Progenitor cell of endocrine pancreas (in vitro differentiated cells): ENCODE measurements around the gene ABCA1. TPM values are rescaled to one million over a fixed set of nuclear protein-coding genes. Genes with fewer than 3 reads are reported as not detected.

Source experiments
- DNase-seq: peaks from one replicate; pipeline ENCODE4 v3.0.0; 2021; ENCODE audit warnings: low spot score; ENCODE audit not compliant: unreplicated experiment
- H3K27ac Mint-ChIP-seq: 2 replicates; pipeline ENCODE4 v1.8.0; 2021; ENCODE audit warnings: mild to moderate bottlenecking, moderate library complexity, mixed read lengths
- H3K27me3 Mint-ChIP-seq: 2 replicates; pipeline ENCODE4 v1.8.0; 2021; ENCODE audit warnings: mixed read lengths
- H3K36me3 Mint-ChIP-seq: 2 replicates; pipeline ENCODE4 v1.8.0; 2022; ENCODE audit warnings: mixed read lengths; ENCODE audit not compliant: insufficient read depth
- H3K4me1 Mint-ChIP-seq: 2 replicates; pipeline ENCODE4 v1.8.0; 2021; ENCODE audit warnings: low read depth, mixed read lengths
- H3K4me3 Mint-ChIP-seq: 2 replicates; pipeline ENCODE4 v1.8.0; 2021; ENCODE audit warnings: low read depth, mild to moderate bottlenecking, moderate library complexity, mixed read lengths
- H3K9me3 Mint-ChIP-seq: 2 replicates; pipeline ENCODE4 v1.8.0; 2021; ENCODE audit warnings: low read depth, mixed read lengths
- total RNA-seq: library from RNA; stranded (reverse); gene quantifications from 2 replicates; pipeline ENCODE4 v1.2.1, GENCODE V29; 2021
- TF ChIP-seq, protein P1 (sequence below): fragments of 200-600 bp; sonication (generic); IDR thresholded peaks from one replicate; pipeline ENCODE4 v1.5.0; 2021; ENCODE audit warnings: antibody characterized with exemption, mild to moderate bottlenecking; ENCODE audit not compliant: unreplicated experiment

Gene ABCA1
- total RNA-seq, 1 donor from 2014 or later: 41.1 TPM

DNA sequence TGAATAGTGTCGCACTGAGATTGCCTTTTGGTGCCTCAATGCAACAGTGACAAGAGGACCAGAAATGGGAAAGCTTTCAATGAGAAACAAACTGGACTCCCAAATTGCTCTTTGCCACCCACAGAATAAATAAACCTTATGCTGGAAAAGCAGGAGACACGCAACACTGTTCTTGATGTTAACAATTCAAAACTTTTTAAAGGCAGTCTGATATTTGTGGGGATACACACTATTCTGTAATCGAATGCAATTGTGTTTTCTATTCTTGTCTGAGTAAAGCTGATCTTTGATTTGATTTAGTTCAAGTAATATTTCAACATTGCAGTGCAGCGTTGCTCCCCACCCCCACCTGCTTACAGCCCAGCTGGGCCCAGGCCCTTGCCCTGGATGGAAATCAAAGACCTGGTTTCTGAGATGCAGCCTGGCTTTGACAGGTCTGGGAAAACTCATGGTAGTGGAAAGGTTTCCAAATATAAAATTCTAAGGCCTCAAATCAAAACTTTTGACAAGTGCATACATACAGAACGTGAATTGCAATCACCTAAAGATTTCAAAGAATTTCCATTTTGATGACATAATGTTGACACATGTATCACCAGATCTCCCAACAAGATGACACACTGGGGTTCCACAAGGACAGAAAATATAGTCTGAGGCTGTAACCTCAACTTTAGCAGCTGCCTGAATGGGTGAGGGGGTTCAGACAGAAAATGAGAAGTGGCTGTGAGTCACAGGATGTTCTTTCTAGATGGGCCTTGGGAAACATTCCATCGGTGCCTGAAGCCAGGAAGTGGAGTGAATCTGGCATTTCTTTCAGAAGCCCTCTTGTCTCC is 55.1 kb downstream of the ABCA1 start:
- DNase-seq: no peak
- H3K27me3 Mint-ChIP-seq: no peaks in the 10 kb centered on the region
- no peak overlapping the region for H3K4me3 Mint-ChIP-seq
- H3K4me1 Mint-ChIP-seq: peaks cover 21% of the 10 kb centered on the region
- no peaks in the 10 kb centered on the region for H3K9me3 Mint-ChIP-seq
- no peak overlapping the region for H3K27ac Mint-ChIP-seq
- H3K36me3 Mint-ChIP-seq: peaks cover 25% of the 10 kb centered on the region
- TF ChIP-seq, protein P1, sequence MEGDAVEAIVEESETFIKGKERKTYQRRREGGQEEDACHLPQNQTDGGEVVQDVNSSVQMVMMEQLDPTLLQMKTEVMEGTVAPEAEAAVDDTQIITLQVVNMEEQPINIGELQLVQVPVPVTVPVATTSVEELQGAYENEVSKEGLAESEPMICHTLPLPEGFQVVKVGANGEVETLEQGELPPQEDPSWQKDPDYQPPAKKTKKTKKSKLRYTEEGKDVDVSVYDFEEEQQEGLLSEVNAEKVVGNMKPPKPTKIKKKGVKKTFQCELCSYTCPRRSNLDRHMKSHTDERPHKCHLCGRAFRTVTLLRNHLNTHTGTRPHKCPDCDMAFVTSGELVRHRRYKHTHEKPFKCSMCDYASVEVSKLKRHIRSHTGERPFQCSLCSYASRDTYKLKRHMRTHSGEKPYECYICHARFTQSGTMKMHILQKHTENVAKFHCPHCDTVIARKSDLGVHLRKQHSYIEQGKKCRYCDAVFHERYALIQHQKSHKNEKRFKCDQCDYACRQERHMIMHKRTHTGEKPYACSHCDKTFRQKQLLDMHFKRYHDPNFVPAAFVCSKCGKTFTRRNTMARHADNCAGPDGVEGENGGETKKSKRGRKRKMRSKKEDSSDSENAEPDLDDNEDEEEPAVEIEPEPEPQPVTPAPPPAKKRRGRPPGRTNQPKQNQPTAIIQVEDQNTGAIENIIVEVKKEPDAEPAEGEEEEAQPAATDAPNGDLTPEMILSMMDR: no peak

DNA sequence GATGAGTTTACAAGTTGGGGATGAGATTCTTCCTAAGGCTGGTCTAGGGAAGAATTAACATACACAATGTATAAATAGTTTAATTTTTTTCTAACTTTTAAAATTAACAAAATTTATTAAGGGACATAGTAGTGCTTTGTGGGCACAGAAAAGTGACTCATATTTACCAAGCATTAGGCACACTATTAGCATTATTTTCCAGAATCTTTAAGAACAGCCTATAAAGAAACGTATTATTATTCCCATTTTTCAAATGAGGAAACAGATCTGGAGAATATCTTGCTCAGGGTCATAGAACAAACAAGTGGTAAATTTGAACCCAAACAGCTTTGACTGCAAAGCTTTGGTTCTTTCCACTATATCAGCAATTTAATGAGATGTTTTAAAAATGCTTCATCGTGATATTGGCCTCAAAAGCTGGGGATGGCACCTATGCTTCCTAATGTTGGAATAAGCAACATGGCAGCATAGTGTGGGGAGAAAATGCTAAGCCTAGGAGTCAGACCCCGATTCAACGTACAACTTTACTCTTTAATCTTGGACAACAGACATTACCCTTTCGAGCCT is 55.9 kb downstream of the ABCA1 start:
- no peaks in the 10 kb centered on the region for H3K27me3 Mint-ChIP-seq
- DNase-seq: no peak
- H3K9me3 Mint-ChIP-seq: no peaks in the 10 kb centered on the region
- H3K36me3 Mint-ChIP-seq: peaks cover 23% of the 10 kb centered on the region
- H3K4me1 Mint-ChIP-seq: peaks cover 21% of the 10 kb centered on the region
- no peak overlapping the region for H3K4me3 Mint-ChIP-seq
- H3K27ac Mint-ChIP-seq: no peak overlapping the region
- TF ChIP-seq, protein P1: no peak

GRCh38 chr9:104869811-104870210 is 58.1 kb downstream of the ABCA1 start:
- TF ChIP-seq, protein P1: no peak
- Mint-ChIP-seq H3K36me3 (peaks cover 17% of the 10 kb centered on the region), H3K27me3 (no peaks in the 10 kb centered on the region), H3K4me1 (peaks cover 21% of the 10 kb centered on the region), H3K9me3 (no peaks in the 10 kb centered on the region), H3K27ac (no peak overlapping the region), H3K4me3 (no peak overlapping the region)
- DNase-seq: no peak

DNA sequence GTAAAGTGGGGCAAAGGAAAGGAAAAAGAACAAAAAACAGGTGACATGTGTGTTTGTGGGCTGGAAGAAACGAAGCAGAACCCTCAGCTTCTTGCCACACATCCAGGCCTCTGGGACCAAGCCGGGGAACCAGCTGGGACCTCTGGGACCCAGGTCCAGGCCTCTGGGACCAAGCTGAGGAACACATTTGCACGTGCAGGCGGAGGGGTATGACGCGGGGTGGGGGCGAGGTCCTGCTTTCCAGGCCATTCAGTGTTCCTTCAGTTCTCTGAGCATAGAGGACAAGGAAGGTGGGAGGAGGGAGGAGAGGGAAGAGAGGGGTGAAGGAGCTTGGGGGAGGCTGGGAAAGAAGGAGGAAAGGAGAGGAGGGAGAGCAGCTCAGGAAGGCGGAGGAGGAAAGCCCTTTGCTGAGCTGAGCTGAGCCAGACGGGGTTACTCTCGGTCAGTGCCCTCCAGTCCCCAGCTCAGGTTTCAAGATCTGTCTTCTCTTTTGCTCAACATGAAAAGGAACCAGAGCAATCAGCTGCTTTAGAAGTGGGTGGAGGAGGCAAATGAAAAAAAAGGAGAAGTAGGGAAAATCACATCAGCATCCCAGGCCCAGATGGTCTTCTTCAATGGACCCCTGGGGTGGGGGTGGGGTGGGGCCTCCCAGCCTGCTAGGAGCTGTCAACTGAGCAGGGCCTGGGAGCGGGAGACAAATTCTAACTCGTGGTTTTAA is 59.1 kb downstream of the ABCA1 start:
- Mint-ChIP-seq H3K27me3 (no peaks in the 10 kb centered on the region), H3K4me3 (no peak overlapping the region), H3K36me3 (peaks cover 12% of the 10 kb centered on the region), H3K9me3 (no peaks in the 10 kb centered on the region), H3K4me1 (peaks cover 23% of the 10 kb centered on the region), H3K27ac (peak overlapping the region; percentile 53)
- DNase-seq: no peak
- TF ChIP-seq, protein P1: no peak

GRCh38 chr9:104868303-104868686 is 59.7 kb downstream of the ABCA1 start:
- no peaks in the 10 kb centered on the region for H3K27me3 Mint-ChIP-seq
- no peaks in the 10 kb centered on the region for H3K9me3 Mint-ChIP-seq
- no peak overlapping the region for H3K4me3 Mint-ChIP-seq
- peak overlapping the region; percentile 53 for H3K27ac Mint-ChIP-seq
- no peak for DNase-seq
- TF ChIP-seq, protein P1: no peak
- peaks cover 11% of the 10 kb centered on the region for H3K36me3 Mint-ChIP-seq
- peaks cover 24% of the 10 kb centered on the region for H3K4me1 Mint-ChIP-seq
